Breast epithelium (tissue), 3 donors: ENCODE data around the gene FLVCR1.

Experiments used
- POLR2A ChIP-seq: fragments of 450-650 bp; IDR thresholded peaks from one replicate; pipeline ENCODE4 v1.6.1; 2016; ENCODE audit warnings: antibody characterized with exemption, mild to moderate bottlenecking, moderate library complexity
- POLR2AphosphoS5 ChIP-seq, 3 donors: sonication (generic); formaldehyde crosslinking; IDR thresholded peaks; one replicate each; pipeline ENCODE4 v1.6.1; 2017; ENCODE audit warnings: antibody characterized with exemption in 3 of 3
- TF ChIP-seq, protein P1 (sequence below), 3 donors: fragments of 450-650 bp; IDR thresholded peaks; one replicate each; pipeline ENCODE4 v1.5.1; 2016 to 2017; ENCODE audit warnings: antibody characterized with exemption in 3 of 3, mild to moderate bottlenecking in 3 of 3, moderate library complexity in 3 of 3

DNA sequence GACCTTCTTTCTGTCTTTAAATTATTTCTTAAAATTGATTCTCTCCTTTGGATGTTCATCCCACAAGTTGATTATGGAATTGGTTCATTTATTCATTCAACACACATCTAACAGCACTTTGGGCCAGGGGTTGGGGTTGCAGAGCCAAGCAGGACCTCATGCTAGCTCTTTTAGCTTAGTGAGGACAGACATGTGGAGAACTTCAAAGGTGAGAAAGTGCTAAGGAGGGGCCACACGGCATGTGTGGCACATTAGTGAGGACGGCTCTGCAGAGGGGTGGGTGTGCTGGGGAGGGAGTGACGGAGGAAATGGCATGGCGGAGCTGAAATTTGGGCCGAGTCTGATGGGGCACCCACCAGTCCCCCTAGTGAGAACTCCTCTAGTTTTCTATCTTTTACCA, 59.8 kb downstream of the FLVCR1 start:
- TF ChIP-seq, protein P1, sequence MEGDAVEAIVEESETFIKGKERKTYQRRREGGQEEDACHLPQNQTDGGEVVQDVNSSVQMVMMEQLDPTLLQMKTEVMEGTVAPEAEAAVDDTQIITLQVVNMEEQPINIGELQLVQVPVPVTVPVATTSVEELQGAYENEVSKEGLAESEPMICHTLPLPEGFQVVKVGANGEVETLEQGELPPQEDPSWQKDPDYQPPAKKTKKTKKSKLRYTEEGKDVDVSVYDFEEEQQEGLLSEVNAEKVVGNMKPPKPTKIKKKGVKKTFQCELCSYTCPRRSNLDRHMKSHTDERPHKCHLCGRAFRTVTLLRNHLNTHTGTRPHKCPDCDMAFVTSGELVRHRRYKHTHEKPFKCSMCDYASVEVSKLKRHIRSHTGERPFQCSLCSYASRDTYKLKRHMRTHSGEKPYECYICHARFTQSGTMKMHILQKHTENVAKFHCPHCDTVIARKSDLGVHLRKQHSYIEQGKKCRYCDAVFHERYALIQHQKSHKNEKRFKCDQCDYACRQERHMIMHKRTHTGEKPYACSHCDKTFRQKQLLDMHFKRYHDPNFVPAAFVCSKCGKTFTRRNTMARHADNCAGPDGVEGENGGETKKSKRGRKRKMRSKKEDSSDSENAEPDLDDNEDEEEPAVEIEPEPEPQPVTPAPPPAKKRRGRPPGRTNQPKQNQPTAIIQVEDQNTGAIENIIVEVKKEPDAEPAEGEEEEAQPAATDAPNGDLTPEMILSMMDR (IDR thresholded peaks at IDR 0.05), result no peak
- TF ChIP-seq POLR2A (no peak), POLR2AphosphoS5 (IDR thresholded peaks at IDR 0.05) (no peak)
